GM18526 (cell line): Measurements from ENCODE around the gene DPYSL4.

ENCODE experiments used
- POLR2A ChIP-seq: IDR thresholded peaks from 3 replicates; pipeline ENCODE4 v1.6.1; 2011; ENCODE audit not compliant: insufficient read length; ENCODE audit errors: extremely low read depth

Gene DPYSL4

GRCh38 chr10:132169031-132169765 lies 17.6 kb upstream of the DPYSL4 start:
- no peak for TF ChIP-seq POLR2A

- no peak for TF ChIP-seq POLR2A
These were observed 16.8 kb upstream of the DPYSL4 start for GRCh38 chr10:132169766-132170560.

GRCh38 chr10:132170561-132171361 lies 16.0 kb upstream of the DPYSL4 start:
- no peak for TF ChIP-seq POLR2A

- TF ChIP-seq POLR2A: no peak
These were observed 14.4 kb upstream of the DPYSL4 start for GRCh38 chr10:132172091-132173066.

- TF ChIP-seq POLR2A: no peak
These were observed 13.6 kb upstream of the DPYSL4 start for GRCh38 chr10:132173185-132173584.

GRCh38 chr10:132174237-132174636 lies 12.5 kb upstream of the DPYSL4 start:
- TF ChIP-seq POLR2A: no peak

GRCh38 chr10:132175408-132175807 lies 11.3 kb upstream of the DPYSL4 start:
- no peak for TF ChIP-seq POLR2A

GRCh38 chr10:132175907-132176581 lies 10.7 kb upstream of the DPYSL4 start:
- TF ChIP-seq POLR2A: no peak

GRCh38 chr10:132176623-132177500 lies 9.9 kb upstream of the DPYSL4 start:
- no peak for TF ChIP-seq POLR2A

- no peak for TF ChIP-seq POLR2A
These were observed 8.7 kb upstream of the DPYSL4 start for GRCh38 chr10:132178046-132178445.

- TF ChIP-seq POLR2A: no peak
These were observed 7.8 kb upstream of the DPYSL4 start for GRCh38 chr10:132178672-132179545.
